ENCODE measurements around the gene PITX2.

- TF ChIP-seq POLR2AphosphoS5 (IDR thresholded peaks at IDR 0.05; ENCODE audit: low read depth, low read length) = no peak
- no peak for TF ChIP-seq POLR2A (IDR thresholded peaks at IDR 0.05; ENCODE audit: low read depth, low read length)
These were observed 5.9 kb upstream of the PITX2 start for GRCh38 chr4:110628663-110629213.

Measured in GM12892 (cell line).